Lung (tissue), 12 donors: Measurements from ENCODE around the gene FHL2. TPM values are rescaled to one million over a fixed set of nuclear protein-coding genes. Genes with fewer than 3 reads are reported as not detected.

ENCODE experiments used
- ATAC-seq: fragments of 200-7000 bp; cut with Tn5 transposase; one replicate; pipeline ENCODE4 v1.9.1; 2020; ENCODE audit warnings: moderate number of reproducible peaks; ENCODE audit not compliant: insufficient read depth, low FRiP score
- DNase-seq, 3 donors: peaks; one replicate each; pipeline ENCODE4 v3.0.0-alpha.2; 2013 to 2017
- H3K27ac ChIP-seq, 2 donors: one replicate each; pipeline ENCODE4 v1.5.1; 2013; ENCODE audit warnings: mild to moderate bottlenecking in 2 of 2, moderate library complexity in 2 of 2, control low read depth in 1 of 2, inconsistent platforms in 1 of 2, low read depth in 1 of 2, low read length in 1 of 2
- H3K27me3 ChIP-seq, 3 donors: one replicate each; pipeline ENCODE4 v1.5.1; 2013; ENCODE audit warnings: low read length in 2 of 3; ENCODE audit not compliant: control insufficient read depth in 3 of 3, insufficient read depth in 3 of 3
- H3K36me3 ChIP-seq, 4 donors: one replicate each; pipeline ENCODE4 v1.5.1; 2013; ENCODE audit warnings: low read length in 4 of 4, mild to moderate bottlenecking in 1 of 4, moderate library complexity in 1 of 4; ENCODE audit not compliant: control insufficient read depth in 4 of 4, insufficient read depth in 4 of 4
- H3K4me1 ChIP-seq, 5 donors: one replicate each; pipeline ENCODE4 v1.5.1; 2013; ENCODE audit warnings: low read length in 5 of 5, mild to moderate bottlenecking in 2 of 5, moderate library complexity in 1 of 5; ENCODE audit not compliant: control insufficient read depth in 5 of 5, insufficient read depth in 5 of 5
- H3K4me3 ChIP-seq: one replicate; pipeline ENCODE4 v1.5.1; 2013; ENCODE audit warnings: mild to moderate bottlenecking, control low read depth, moderate library complexity
- H3K9ac ChIP-seq, 2 donors: one replicate each; pipeline ENCODE4 v1.5.1; 2013; ENCODE audit warnings: low read length in 2 of 2, control low read depth in 1 of 2; ENCODE audit not compliant: insufficient read depth in 1 of 2
- H3K9me3 ChIP-seq, 4 donors: one replicate each; pipeline ENCODE4 v1.5.1; 2013; ENCODE audit warnings: low read length in 3 of 4, mild to moderate bottlenecking in 1 of 4, moderate library complexity in 1 of 4; ENCODE audit not compliant: control insufficient read depth in 4 of 4, insufficient read depth in 3 of 4
- WGBS, 2 donors: extraction: QIAGEN DNeasy Blood & Tissue Kit; methylation state at CpG; one replicate each; pipeline ENCODE4 v1.1.7; 2013; 5-methylcytosine and 5-hydroxymethylcytosine counted together
- polyA plus RNA-seq, 2 donors: library from polyadenylated mRNA; stranded (reverse); fragments of 200-250 nt; gene quantifications; one replicate each; pipeline ENCODE4 v1.2.1, GENCODE V29; 2013
- total RNA-seq, 2 donors: library from RNA; depleted of rRNA in 1 of 2; stranded (reverse); fragments of >200 nt in 1 of 2; gene quantifications; one replicate each; pipeline ENCODE4 v1.2.1, GENCODE V29; 2014 to 2021
- TF ChIP-seq, protein P1 (sequence below): IDR thresholded peaks from 2 replicates; pipeline ENCODE4 v1.5.1; 2012; ENCODE audit warnings: mild to moderate bottlenecking; ENCODE audit errors: control extremely low read depth, extremely low read depth
- donor health status: control.
- donor health status: control.
- donor health status: Bipolar disorder and iron deficiency.
- donor health status: healthy.
- donor health status: DM: yes; HTN: yes; CAD: no.

FHL2 gene
- total and polyA plus RNA-seq, 4 donors, result 6.6 to 12.8 (median 8.7) TPM

- TF ChIP-seq, protein P1, sequence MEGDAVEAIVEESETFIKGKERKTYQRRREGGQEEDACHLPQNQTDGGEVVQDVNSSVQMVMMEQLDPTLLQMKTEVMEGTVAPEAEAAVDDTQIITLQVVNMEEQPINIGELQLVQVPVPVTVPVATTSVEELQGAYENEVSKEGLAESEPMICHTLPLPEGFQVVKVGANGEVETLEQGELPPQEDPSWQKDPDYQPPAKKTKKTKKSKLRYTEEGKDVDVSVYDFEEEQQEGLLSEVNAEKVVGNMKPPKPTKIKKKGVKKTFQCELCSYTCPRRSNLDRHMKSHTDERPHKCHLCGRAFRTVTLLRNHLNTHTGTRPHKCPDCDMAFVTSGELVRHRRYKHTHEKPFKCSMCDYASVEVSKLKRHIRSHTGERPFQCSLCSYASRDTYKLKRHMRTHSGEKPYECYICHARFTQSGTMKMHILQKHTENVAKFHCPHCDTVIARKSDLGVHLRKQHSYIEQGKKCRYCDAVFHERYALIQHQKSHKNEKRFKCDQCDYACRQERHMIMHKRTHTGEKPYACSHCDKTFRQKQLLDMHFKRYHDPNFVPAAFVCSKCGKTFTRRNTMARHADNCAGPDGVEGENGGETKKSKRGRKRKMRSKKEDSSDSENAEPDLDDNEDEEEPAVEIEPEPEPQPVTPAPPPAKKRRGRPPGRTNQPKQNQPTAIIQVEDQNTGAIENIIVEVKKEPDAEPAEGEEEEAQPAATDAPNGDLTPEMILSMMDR, result no peak
- Histone ChIP-seq H3K4me1 (peaks cover 0 to 10% (median 3%) of the 10 kb centered on the region in 5 donors), H3K27me3 (peaks cover 0 to 2% (median 0%) of the 10 kb centered on the region in 3 donors), H3K4me3 (no peak overlapping the region), H3K9me3 (no peaks in the 10 kb centered on the region), H3K27ac (peak overlapping the region in 1 of 2 donors; percentile 15), H3K36me3 (peaks cover 0 to 6% (median 0%) of the 10 kb centered on the region in 4 donors), H3K9ac (no peak overlapping the region)
- ATAC-seq, result no peak
- WGBS, 2 donors, result 60 to 66% methylated on average over 8 of the region's 8 CpGs
- DNase-seq, result peak in 2 of 3 donors; percentile 43 to 57
Observed at GRCh38 chr2:105368759-105369408, 30.0 kb downstream of the FHL2 start.

- ATAC-seq, result no peak
- WGBS, 2 donors, result 76 to 80% methylated on average over 3 of the region's 3 CpGs
- H3K27me3 ChIP-seq, result peaks cover 0 to 2% (median 0%) of the 10 kb centered on the region in 3 donors
- H3K4me1 ChIP-seq, result peaks cover 0 to 2% (median 0%) of the 10 kb centered on the region in 5 donors
- no peak overlapping the region for H3K9ac ChIP-seq
- no peaks in the 10 kb centered on the region for H3K9me3 ChIP-seq
- peaks cover 0 to 28% (median 3%) of the 10 kb centered on the region in 4 donors for H3K36me3 ChIP-seq
- DNase-seq, result no peak
- no peak overlapping the region for H3K27ac ChIP-seq
- TF ChIP-seq, protein P1, result no peak
- H3K4me3 ChIP-seq, result no peak overlapping the region
Observed at GRCh38 chr2:105365206-105365605, 33.6 kb downstream of the FHL2 start.

DNA sequence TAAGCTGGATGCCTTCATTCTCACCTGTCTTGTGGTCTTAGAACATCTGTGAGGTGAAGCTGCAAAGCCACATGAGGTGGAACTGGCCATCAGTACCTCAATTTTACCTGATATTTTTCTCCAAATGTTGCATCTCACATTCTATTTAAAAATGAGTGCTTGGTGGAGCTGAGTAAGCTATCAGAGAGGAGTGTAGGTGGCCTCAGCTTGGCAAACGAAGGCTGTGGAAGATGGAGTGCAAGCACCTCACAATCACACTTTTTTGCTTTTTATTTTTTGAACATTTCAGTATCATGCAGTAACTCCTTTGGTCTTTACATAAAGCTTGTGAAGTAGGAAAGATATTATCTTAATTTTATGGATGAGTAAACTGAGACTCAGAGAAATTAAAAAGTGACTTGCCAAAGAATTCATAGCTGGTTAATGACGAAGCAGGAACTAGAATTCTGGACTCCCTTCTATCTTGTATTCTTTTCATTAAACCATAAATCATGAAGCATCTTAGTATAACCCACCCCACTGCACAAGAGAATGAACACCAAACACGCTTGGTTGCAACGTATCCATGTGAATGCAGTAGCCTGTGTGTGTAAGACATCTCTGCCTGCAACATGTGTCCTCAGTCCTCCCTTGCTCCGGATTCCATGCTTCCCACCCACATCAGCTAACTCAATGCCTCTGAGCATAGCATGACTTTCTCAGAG, 34.3 kb downstream of the FHL2 start:
- WGBS, 2 donors, result 80 to 88% methylated on average over 5 of the region's 5 CpGs

More for the DNA sequence above, 34.3 kb downstream of the FHL2 start:
- Histone ChIP-seq H3K27me3 (peaks cover 0 to 2% (median 0%) of the 10 kb centered on the region in 3 donors), H3K4me1 (peaks cover 0 to 2% (median 0%) of the 10 kb centered on the region in 5 donors), H3K36me3 (peaks cover 3 to 28% (median 3%) of the 10 kb centered on the region in 4 donors), H3K9ac (no peak overlapping the region), H3K27ac (no peak overlapping the region), H3K9me3 (no peaks in the 10 kb centered on the region), H3K4me3 (no peak overlapping the region)
- TF ChIP-seq, protein P1, result no peak
- DNase-seq, result no peak
- no peak for ATAC-seq
